Activated naive CD4-positive, alpha-beta T cell (primary cell): ENCODE results near the gene XDH.

Experiments used
- DNase-seq, 4 experiments: peaks; one replicate each; lab custom pipeline; 2025; lab: John Stamatoyannopoulos, UW

XDH gene

DNA sequence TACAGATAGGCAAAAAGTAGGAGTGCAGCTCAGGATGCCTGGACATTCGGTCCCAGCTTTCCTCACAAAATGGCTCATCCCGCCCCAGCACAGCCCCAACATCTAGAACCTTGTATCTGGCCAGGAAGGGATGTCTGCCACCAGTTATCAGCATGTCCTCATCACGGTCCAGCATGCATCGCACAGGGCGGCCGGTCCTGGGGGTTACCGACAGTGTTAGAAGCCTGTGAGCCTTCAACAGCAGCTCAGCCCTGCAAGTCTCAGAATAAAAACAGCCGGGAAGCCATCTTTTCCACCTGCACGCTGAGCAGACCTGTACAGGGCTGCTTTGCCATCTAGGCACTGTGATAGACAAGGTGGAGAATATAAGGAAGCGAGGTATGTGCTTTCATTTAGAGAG is 49.2 kb downstream of the XDH start:
- DNase-seq = no peak

DNA sequence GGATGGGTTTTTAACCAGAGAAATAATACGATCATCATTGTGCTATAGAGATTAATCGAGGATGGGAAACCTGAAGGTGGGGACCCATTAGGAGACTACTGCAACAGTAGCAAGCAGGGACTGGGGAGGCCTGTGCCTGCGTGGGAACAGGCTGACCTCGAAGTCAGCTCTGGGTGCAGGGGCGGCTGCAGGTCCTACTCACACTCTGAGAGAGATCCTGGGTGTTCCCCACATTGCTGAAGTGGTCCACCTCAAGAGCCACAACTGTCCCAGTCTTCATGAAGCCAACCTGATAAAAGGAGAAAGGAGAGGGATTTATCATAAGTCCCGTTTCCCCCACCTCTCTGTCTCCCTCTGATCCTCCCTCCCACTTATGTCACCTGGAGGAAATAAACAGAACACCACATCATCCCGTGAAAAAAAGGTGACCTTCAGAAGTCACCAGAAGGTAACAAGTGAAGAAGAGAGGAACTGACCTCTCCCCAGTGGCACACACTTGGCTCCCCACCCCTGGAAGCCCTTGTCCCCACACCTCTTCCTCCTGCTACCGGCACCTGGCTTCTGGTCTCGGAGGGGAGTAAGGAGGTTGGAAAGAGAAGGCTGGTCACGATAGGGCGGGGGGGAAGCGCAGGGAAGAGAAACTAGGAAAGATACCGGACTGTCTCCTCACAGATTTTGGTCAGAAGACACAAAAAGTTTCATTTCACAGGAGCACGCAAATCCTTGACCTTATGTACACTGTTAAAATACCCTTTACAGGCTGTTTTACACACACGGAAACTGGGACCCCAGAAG is 50.4 kb downstream of the XDH start:
- DNase-seq = no peak

DNA sequence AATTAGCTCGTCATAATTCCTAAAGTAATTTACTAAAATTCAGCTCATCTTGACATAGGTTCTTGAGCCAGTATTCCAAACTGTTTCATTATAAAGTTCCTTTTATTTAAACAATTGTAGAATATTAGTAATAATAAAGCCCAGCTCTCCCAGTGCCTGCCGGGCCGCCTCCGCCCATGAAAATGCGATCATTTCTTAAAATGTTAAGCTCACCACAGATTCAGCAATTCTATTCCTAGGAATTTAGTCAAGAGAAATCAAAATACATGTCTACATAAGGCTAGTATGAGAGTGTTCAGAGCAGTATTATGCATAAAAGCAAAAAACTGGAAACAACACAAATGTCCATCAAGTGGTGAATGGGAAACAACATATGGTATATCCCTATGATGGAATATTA is 52.0 kb downstream of the XDH start:
- no peak for DNase-seq

DNA sequence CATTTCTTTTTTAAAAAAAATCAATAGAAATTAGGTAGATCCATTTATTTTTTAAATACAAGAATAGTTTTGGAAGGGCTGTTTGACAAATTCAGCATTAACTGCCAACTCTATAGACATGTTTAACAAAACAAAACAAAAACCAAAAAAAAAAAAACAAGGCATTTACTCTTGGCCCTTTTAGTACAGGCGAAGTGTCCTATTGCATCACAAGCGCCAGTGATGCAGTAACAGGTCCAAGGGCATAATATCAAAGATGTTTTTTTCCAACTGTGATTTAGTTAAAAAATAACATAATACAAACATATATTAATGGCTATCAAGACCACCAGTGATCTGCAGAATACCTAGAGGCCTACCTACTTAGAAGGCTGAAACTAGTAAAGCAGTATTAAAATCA is 55.3 kb downstream of the XDH start:
- no peak for DNase-seq

DNA sequence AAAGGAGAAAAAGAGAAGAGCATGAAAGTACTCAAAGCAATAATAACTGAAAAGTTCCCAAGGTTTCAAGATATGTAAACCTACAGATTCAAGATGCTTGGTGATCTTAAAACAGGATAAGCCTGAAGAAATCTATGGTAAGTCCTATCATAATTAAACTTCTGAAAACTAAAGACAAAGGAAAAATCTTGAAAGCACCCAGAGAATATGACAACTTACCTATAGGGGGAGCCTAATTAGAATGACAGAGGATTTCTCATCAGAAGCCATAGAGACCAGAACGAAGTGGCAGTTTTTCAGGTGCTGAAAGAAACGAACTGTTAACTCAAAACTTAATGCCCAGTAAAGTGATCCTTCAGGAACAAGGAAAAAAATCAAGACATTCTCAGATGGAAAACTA is 59.7 kb downstream of the XDH start:
- no peak for DNase-seq

DNA sequence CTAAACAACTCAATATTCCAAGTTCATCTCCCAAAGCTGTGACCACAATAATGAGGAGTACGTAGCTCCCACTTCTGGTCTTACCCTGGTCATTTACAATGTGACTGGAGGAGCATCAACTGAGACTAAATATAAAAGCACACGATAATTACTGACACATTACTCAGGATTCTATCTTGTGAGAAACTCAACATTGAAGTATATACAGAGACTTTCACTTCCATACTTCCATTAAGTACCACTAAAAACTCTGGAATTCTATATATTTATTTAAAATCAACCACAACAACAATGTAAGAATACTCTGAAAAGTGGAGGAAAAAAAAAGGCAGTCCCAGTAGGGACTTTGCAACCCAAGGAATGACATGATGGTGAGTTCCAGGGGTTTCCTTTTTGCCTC is 61.4 kb downstream of the XDH start:
- DNase-seq = no peak

DNA sequence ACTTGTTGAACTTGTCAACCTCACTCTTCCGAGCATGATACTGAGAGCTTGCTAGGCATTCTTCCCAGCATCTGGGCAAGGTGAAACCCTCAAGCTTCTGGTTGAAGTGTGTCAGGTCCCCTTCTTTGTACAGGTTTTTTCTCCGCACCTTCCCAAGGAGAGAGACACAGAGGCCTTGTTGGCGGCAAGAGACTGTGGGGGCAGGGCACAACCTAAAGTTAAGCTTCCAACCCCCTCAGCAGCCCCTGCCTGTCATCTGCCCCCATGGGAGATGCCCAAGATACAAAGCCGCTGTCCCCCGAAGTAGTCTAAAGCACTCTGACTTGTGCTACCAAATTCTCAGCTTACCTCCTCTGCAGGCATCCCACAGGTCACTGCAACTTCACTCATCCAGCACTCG is 64.9 kb downstream of the XDH start:
- no peak for DNase-seq

DNA sequence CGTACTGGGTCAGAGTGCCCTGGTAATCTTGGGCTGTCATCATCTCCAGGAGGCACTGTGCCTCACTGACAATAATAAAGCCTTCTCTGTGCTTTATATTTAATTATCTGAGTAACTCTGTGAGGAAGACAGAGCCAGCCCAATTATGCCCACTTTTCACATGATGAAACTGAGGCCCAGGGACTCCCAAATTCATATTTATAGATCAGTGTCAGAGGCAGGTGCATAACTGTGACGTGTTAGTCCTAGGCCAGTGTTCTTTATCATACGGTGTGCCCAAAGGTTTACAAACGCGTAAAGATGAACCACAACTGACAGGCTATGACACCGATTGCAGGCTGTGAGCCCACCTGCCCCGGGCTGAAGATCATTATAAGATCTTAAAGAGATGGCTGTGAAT is 65.4 kb downstream of the XDH start:
- DNase-seq = no peak

DNA sequence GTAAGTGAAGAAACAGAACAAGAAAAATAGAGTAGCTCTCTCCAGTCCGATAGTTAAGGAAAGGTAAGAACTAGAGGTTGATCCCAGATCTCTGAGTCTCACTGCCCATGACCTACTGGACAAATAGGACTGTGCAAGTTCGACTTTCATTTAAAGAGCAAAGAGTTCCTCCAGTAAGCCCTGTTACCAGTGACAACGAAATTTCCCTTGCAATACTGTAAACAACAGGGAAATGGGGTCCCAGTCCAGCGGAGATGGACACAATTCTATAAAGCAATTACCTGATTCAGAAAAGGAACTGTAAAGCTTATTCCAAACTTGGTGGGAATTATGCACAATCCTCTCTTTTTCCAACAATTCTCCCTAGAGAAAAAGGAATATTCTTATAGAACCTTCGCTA is 65.9 kb downstream of the XDH start:
- DNase-seq = no peak

DNA sequence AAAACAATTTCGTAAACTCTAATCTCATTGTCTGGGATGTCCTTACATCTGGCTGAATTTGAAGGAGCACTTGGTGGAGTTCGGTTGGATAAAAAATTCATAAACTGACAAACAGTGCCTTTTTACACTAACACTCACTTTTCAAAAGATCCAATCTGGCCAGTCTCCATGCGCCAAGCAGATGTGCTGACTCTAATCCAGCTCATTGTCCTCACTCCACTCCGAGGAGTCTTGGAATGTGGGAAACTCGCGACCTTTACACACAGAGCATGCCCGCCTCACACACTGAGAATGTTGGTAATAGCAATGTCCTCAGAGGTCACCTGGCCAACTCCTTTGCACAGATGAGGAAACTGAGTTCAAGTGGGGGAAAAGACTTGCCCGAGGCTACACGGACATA is 66.8 kb downstream of the XDH start:
- no peak for DNase-seq

DNA sequence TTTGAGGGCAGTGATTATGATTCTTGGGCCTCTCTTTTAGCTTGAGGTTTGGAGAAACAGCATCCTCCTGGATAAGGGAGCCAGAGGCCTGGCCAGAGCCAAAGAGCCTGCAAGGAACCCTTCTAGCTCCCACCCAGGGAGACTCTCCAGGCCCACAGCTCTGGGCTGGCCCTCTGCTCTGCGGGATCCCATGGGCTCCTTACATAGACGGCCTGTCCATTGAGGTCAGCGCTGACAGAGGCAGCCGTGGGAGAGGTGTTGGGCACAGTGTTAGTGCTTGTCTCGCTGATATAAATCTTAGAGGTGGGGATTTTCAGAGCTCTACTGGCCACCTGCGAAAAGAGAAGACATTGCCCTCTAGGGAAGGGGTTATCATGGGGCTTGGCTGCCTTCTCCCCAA is 67.2 kb downstream of the XDH start:
- DNase-seq = no peak

DNA sequence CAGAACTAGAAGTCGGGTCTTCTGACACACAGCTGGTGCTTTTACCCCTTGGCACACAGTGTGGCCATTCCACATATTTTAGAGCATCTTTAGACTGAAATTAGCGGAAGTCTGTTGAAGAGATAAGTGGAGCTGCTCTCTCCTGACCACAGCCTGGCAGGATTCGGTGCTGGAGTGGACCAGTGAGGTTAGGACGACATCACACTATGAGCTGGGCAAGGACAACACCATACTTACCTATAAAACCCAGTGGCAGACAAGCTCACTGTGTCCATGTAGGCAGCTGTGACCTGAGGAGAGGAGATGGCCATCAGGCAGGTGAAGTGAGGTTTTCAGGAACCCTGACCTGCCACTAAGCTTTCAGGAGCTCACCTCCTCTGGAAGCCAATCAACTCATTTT is 70.1 kb downstream of the XDH start:
- no peak for DNase-seq

DNA sequence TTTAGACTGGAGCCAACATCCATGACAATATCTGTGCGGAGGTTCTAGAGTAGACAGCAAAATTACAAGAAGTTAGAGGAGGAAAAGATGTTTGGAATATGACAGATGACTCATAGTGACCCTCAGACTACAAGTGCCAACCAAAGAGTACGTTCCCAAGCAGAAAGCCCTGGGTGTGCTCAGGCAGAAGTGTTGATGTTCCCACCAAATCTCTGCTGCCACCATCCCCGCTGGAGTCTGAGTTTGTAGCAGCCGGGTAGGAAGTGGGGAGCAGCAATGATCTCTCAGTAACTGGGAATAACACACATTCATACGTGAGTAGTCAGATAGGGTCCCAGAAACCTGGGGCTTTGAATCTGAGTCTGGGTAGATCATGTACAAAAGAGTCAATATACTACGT is 73.2 kb downstream of the XDH start:
- DNase-seq = no peak

DNA sequence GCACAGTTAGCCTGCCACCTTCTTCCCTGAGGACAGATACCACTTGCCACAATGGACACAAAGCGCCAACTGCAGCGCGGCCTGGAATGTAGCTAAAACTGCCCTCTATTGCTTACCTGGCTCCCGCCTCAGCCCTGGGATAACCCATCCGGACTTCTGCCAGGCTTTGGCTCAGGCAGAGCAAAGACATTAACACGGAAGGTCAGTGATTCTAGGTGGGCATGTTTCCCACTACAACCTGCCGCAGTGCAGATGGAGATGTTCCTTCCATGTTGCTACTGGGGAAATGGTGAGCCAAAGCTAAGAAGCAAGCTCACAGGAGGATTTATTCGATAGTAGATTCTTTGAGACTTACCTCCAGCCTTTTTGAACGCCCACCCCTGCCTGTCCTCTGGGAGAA is 74.8 kb downstream of the XDH start:
- DNase-seq = no peak

DNA sequence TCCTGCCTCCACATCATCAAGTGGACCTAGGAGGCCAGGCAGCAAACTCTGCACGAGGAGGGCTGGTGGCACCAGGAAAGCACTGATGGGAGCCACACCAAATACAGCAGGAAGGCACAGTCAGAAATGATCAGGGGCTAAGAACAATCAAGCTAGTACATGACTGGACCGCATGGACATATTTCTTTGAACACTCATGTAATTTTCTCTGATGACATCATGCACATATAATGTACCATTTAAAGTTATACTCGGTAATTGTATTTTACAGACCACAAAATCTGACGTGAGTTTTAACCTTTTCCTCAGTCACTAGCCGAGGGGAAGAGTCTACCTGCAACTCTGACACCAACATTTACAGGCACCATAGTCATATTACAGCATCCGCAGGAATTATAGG is 76.7 kb downstream of the XDH start:
- no peak for DNase-seq

DNA sequence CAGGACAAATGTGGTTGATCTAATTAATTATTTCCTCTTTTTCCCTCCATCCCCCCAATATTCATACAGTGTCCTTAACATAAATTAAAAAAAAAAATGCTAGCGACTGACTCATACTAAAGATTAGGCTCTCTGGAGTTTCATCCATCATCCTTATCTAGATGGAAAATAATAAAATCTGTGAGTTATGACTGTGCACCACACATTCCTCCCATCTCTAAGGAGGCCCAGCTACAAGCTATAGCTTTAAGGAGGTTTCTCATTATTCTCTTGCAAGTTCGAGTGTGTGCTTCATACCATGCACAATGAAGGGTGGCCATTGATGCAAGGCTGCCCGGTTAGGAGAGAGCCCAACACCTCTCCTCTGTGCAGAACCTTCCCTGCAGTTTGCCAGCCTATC is 77.3 kb downstream of the XDH start:
- no peak for DNase-seq

DNA sequence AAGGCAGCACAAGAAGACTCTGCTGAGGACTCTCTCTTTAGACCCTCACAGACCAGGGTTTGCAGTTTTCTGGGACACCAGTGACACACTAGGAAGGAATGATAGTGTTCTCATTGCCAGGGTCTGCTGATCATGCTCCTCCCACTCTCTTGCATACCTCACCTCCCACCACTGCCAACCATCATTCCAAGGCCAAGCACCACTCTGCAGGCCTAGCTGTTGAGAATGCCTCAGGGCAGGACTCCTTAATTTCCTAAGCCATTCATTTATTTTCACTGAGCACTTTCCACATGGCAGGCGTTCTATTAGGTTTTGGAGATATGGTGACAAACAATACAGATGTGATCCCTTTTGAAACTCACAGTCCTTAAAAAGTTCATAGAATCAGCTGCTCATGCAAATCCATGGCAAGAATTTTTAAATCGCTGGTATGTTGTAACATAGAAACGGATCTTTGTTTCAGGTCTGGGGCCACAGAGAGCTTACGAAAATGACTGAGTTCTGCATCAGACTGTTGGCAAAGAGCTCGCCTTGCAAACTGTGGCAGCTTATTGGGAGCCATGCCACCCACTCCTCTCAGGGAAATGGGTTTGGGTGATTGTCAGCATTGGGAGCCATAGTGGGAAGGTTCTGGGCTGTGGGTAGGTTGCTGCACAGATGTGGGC is 78.5 kb downstream of the XDH start:
- DNase-seq = no peak

DNA sequence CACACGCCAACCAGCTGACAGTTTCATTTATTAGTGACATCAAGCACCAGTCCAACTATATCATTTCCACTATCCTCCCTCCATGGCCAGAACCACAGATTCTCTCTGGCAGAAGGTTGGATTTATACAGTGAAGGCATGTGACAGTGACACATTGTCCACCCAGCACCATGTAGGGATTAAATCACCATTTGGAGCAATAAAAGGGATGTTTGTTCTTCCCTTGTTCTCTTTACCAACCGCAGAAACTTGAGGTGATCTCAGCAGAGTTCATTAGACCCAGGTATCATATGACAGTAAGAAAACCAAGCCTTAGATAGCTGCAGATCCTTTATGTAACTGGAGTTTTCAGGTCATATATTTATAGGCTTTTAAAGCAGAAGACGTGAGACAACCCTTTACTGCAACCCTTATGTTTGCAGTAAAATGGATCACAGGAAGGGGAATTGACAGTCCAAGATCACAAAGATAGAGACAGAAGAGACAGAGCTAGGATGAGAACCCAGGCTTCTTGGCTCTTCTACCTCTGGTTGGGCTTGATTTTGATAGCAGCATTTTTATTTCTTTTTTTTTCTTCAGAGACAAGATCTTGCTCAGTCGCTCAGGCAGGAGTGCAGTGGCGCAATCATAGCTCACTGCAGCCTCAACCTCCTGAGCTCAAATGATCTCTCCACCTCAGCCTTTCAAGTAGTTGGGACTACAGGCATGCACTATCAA is 80.1 kb downstream of the XDH start:
- DNase-seq = no peak

DNA sequence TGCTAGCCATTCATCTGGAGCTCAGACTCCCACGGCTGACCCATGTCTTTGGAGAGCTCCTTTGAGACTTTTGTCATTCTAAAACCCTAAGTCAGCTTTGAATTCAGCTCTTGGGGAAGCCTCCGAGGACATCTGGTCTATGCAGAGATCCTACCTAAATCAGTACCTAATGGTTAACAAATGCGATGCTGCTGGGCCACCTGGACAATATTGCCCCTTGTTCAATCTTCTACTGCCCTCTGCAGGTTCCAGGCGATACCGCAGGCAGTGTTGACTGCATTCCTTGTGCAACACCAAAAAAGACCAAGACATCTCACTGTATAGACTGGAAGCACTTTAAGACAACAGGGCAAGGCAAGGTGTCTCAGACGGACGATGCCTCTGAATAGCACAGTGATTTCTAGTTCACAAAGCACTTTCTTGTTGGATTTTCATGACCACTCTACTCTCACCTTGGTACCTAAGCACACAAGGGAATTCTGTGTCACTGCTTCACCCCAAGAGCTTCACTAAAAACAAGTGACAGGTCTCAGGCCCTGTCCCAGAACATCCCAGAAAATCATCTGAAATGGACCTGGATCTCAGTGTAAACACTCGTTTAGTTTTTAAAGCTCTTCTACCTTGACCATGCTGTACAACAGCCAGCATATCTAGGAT is 80.9 kb downstream of the XDH start:
- peak in 3 of 4 experiments; percentile 41 to 63 (median 61) for DNase-seq

DNA sequence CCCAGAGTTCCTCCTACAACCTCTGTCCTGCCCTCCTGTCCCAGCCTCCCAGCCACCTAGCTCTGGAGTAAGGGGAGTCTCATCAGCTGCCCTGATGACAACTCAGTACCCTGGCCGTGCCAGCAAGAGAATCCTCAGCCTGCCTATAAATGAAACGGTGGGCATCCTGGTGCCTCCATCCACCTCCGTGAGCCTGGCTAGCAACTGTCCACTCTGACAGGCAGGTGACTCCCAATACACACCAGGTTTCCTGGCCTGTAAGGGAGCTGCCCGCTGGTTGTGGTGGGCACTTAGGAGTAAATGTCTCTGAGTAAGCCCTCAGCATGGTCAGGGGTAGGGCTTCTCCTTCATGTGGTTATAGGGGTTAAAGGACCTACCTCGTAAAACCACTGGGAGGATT is 81.5 kb downstream of the XDH start:
- no peak for DNase-seq

DNA sequence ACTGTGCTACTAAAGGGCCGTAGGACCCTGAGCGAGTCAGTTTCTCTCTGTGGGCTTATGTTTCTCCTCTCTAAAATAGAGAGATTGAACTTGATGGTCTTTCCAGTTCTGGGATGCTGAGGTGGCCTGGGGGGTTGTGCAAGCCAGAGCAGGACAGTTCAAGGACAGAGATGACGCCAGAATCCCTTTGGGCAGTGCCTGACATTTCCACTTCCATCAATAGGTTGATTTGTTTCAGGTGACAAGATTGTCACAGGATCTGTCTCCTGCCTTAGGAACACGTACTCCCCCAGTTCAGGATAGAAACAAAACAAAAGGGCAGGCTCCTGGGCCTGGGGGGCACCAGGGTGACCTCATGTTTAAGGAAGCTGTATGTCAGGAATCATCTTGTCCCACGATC is 82.0 kb downstream of the XDH start:
- DNase-seq = no peak

DNA sequence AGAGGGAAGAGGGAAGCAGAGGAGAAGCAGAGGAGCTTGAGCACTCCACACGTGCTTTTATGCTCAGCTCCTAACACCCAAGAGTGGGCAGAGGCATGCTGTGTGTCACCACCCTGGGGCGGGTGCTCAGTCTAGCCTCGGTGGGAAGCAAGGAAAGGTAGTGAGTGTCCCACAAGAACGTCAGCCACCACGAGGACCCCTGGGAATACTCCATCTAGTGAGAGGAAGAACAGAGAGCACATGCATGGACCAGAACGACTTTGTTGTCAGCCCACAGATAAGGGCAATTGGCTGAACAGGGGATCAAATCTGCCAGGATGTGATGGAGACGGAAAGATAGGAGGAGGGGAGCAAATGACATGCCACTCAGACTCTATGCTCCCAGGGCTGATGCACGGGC is 83.4 kb downstream of the XDH start:
- no peak for DNase-seq
